GM19455 (cell line): ENCODE data around the gene TMEM269.

Experiments
- ATAC-seq: cut with Tn5 transposase; IDR thresholded peaks from one replicate; pipeline ENCODE4 v1.9.1; 2021; ENCODE audit not compliant: unreplicated experiment

Gene TMEM269

GRCh38 chr1:42847111-42847595 is 62.4 kb downstream of the TMEM269 start:
- ATAC-seq, result no peak

- no peak for ATAC-seq
These were observed 63.1 kb downstream of the TMEM269 start for GRCh38 chr1:42847721-42848460.

GRCh38 chr1:42848823-42849537 is 64.2 kb downstream of the TMEM269 start:
- ATAC-seq, result no peak

- no peak for ATAC-seq
These were observed 65.2 kb downstream of the TMEM269 start for GRCh38 chr1:42849944-42850343.
